Inflammatory macrophage (primary cell): Measurements from ENCODE around the gene NPDC1.

Experiments used
- DNase-seq, 2 donors: peaks; one replicate each; pipeline ENCODE4 v3.0.0-alpha.2; 2020 to 2022
- total RNA-seq, 18 experiments: gene quantifications; one replicate each; lab custom pipeline; 2026; ENCODE audit warnings: mixed read lengths in 6 of 18, inconsistent platforms in 2 of 18; lab: John Stamatoyannopoulos, UW

Gene NPDC1, protein sequence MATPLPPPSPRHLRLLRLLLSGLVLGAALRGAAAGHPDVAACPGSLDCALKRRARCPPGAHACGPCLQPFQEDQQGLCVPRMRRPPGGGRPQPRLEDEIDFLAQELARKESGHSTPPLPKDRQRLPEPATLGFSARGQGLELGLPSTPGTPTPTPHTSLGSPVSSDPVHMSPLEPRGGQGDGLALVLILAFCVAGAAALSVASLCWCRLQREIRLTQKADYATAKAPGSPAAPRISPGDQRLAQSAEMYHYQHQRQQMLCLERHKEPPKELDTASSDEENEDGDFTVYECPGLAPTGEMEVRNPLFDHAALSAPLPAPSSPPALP
- 0 to 0.95 (median 0.30) reads per million in 18 experiments for total RNA-seq

DNA sequence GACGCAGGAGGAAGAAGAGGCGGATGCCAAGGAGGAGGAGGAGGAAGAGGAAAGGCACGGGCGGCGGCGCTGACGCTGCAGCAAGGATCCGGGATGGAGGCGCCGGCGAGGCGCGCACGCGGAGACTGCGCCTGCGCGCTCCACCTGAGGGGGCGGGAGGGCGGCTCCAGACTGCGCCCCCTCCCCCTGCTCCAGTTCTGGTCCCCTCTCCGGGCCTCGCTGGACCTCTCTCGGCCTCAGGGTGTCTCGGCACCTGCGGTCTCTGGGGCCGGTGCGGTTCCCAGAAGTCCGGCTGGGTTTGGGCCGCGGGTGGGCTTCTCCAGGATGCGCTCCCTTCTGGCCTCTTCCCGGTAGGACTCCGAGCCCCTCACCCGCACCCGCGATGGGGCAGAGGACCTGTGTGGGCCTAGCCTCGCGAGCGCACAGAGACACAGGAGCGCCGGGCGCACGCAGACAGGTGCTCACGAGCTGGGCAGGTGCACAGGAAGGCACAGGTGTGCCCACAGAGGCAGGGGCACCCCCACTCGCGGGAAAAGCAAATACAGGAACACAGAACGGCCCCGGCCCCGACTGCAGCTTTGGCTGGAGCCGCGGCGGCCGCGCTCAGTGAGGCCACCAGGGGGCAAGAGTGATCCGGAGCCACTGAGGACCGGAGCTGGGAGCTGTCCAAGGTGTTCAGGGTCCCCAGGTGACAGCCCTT, at the start of gene NPDC1:
NPDC1 (minus strand) TSS at position 90 of the 700 bp plus-strand sequence. CDS start 188 bp downstream, outside the sequence.
- peak; percentile 61 to 76 for DNase-seq

- no peak for DNase-seq
Observed at GRCh38 chr9:137089232-137089947, 43.4 kb upstream of the NPDC1 start.

DNA sequence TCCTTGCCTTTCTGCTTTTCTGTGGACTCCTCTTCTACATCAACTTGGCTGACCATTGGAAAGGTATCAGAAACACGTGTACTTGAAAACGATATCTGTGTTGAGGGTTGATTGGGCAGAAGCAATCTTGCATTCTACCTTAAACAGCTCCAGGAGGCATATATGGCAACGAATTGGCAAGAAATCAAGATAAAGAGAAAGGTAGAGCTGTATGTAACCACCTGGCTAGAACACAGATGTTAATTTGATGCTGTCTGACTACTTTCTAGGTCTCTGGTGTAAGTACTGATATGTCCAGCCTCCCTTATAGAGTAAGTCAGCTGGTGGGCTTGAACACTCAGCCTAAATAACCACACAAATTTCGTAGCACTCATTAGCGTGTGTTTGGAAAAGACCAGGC, 42.1 kb upstream of the NPDC1 start:
- no peak for DNase-seq

- DNase-seq: peak; percentile 47 to 65
Observed at GRCh38 chr9:137087409-137087925, 41.5 kb upstream of the NPDC1 start.

DNA sequence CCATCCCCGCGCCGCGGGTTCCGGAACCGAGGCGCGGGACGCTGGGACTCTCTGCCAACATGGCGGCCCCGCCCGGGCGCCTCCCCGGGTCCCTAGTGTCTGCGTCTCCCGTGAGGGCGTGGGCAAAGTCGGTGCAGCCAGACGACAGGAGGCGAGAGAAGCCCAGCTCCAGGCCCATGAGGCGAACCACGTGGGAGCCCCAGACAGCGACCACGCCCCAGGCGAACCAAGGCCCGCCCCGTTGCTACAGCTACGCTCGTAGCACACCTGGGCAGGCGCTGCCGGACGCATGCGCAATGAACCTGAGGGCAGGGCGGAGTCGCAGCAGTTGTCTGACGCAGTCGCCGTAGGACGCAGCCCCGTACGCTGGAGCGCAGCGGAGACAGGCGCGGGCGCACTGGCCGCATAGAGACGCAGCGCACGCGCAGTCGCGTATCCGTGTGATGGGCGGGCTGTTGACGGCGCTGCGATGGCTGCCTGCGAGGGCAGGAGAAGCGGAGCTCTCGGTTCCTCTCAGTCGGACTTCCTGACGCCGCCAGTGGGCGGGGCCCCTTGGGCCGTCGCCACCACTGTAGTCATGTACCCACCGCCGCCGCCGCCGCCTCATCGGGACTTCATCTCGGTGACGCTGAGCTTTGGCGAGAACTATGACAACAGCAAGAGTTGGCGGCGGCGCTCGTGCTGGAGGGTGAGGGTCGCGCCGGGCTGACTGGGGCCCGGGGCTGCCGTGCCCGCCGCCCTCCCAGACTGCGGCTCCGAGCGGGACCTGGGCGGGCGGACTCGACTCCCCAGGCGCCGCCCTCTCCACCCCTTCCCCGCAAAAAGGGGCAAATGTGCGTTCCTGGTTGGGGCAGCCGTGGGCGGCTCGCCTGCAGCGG, 40.8 kb upstream of the NPDC1 start, which contains the start of gene MAN1B1:
MAN1B1 (plus strand) TSS at position 455 of the 878 bp plus-strand sequence; CDS start at position 470, 15 bp downstream.
- DNase-seq: peak; percentile 99 to 100

DNA sequence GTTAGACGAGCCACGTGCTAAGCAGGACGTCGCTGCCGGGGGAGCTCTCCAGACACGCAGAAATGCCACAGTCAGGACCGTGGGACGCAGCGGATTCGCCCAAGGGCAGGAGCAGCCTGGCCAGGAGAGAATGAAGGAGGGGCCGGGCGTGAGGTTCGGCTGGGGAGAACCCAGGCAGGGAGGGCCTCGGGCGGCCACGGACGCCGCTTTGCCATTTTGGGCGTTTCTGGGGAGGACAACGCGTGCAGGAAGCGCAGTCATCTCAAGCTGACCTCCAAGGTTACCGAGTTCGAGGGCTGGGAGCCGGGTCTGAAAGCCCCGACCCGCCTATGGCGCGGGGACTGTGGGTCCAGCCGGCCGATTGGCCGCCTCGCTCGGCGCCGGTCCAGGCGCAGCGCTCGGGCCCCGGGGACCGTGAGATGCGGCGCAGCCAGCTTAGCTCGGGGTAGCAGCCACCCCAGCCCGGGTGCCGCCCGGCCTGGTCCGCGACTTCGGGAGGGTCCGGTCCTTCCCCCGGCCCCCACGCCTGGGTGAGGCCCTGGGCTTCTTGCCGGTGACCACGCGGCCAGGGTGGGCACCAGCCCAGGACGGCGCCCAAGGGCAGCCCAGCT, 40.0 kb upstream of the NPDC1 start:
- peak in 1 of 2 donors; percentile 42 for DNase-seq

GRCh38 chr9:137084526-137084925, 38.5 kb upstream of the NPDC1 start:
- DNase-seq: no peak

DNA sequence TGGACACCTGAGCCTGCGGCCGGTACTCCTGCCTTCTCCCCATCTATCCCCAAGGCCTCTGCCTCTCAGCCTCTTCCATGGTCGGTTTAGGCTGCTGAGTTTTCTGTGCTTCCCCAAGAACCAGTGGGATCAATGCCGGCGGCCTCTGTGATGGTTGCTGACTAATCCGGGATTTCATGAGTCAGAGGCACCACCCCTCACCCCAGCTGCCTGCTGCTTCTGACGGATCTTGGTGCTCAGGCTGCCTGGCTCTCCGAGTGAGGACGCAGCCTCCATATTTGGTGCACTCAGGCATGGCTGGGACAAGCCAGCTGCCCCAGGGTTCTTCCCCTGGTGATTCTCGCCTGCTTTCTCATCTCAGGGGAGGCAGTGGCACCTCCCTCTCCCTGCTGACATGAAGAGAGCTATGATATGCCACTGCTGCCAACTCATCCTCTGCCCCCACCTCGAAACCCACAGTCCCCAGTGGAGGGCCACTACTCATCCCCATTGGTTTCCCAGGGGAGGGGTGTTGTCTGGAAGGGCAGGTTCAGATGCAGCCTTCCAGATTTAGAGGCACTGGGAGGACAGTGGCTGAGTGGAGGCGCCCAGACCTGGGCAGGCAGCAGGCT, 37.5 kb upstream of the NPDC1 start:
- DNase-seq: peak; percentile 31 to 76

DNA sequence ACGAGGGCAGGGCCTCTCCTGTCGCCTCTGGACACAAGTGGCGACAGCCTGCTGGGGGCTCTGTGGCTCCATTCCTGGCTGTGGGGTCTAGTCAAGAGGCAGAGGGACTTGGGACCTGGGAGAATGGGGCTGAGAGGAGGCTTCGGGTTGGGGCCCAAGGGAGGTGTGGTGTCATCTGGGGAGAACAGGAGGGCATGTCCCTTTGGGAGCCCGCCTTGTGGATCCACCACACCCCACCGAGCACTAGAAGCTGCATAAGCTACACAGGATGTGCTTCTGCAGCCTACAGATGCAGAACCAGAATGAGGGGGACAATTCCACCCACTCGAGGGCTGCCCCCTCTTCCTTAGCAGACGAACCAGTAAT, 36.9 kb upstream of the NPDC1 start:
- DNase-seq: no peak

- no peak for DNase-seq
Observed at GRCh38 chr9:137082222-137082924, 36.4 kb upstream of the NPDC1 start.

DNA sequence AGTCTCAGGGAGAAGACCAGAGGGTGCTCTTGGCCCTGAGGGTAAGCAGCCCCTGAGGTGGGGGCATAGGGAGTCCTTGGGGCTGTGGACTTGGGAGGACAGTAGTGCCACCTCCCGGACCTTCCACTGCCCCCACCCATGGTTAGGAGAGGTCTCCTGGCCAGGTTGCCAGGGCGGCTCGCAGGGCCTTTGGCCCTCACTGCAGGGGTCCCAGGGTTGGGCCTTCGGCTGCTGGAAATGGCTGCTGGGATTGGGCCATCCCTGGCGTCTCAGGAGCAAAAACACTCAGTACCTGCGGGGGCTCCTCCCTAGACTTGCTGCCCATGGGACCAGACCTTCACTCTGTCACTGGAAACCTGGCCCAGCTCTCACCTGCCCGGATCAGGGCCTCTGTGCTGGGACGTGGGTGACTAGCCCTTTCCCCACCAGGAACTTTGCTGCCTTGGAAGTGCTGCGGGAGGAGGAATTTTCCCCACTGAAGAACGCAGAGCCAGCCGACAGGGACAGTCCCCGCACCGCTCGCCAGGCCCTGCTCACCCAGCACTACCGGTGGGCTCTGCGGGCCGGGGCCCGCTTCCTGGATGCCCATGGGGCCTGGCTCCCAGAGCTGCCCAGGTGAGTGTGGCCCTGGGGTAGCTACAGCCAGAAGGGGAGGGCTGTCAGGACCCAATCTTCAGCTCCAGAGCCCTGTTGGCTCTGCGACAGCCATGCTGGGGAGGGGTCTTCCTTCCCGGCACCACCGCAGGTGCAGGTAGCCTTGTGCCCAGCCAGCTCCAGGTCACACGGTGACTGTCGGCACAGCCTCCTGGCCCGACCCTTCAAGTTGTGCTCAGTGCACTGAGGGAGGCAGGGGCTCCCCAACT, 34.5 kb upstream of the NPDC1 start:
- no peak for DNase-seq

DNA sequence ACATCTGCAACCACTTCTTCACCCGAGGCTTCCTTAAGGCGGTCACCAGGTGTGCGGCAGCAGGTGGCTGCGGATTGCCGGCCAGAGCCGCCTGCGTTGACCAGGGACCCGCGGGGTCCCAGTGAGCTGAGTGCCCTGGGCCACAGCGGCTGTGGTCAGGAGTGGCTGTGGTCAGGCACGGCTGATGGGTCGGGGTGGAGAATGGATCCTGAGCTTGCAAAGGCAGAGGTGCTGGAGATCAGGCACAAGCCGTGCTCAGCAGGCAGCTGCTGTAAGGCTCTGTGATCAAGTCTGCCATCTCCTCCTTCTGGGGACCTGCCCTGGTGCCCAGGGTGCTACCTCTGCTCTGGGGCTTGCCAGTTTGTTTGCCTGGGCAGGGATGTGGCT, 33.4 kb upstream of the NPDC1 start:
- DNase-seq: no peak

DNA sequence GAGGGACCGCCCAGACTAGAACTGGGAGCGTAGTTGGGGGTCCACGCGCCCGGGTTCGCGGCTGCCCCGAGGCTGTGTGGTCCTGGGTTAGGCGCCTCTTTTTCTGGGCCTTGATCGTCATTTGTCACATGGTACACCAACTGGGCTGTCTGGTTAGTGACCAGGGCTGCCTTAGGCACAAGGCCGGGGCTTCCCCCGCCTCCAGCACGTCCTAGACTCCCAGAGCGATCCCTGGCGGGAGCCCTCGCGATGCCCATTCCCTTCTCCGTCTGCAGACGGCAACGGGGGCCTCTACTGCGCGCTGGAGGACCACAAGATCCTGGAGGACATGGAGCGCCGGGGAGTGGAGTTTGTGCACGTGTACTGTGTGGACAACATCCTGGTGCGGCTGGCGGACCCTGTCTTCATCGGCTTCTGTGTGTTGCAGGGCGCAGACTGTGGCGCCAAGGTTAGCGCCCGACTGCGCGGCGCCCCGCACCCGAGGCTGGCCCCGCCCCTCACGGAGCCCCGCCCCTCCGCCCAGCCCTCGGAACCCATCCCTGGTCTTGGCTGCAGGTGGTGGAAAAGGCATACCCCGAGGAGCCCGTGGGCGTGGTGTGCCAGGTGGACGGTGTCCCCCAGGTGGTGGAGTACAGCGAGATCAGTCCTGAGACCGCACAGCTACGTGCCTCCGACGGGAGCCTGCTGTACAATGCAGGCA, 32.9 kb upstream of the NPDC1 start:
- no peak for DNase-seq

GRCh38 chr9:137077758-137078693, 32.0 kb upstream of the NPDC1 start:
- peak; percentile 5 to 35 for DNase-seq

- peak; percentile 78 to 93 for DNase-seq
Observed at GRCh38 chr9:137077010-137077747, 31.2 kb upstream of the NPDC1 start, which contains the start of gene UAP1L1. TSS of gene UAP1L1 (plus strand) at chr9:137077517. CDS start at chr9:137077533, 16 bp downstream.

GRCh38 chr9:137076636-137077009, 30.6 kb upstream of the NPDC1 start:
- DNase-seq: no peak
